ENCODE data around the gene CSRP2.

GRCh38 chr12:76860256-76860655, 18.6 kb downstream of the CSRP2 start:
- TF ChIP-seq POLR2A (IDR thresholded peaks at IDR 0.05) (no peak), CTCF (IDR thresholded peaks at IDR 0.05) (no peak), POLR2AphosphoS5 (IDR thresholded peaks at IDR 0.05) (no peak), EP300 (IDR thresholded peaks at IDR 0.05) (no peak)

All from upper lobe of left lung (tissue), 4 donors.